Stimulated activated CD4-positive, alpha-beta T cell treated with anti-CD3 and anti-CD28 coated beads, Interleukin-4, amount 100 ng/mL, for 1 hour (primary cell): ENCODE data around the gene GPC5.
A peak's percentile ranks its signal among the peaks of the same experiment; 100 is the strongest.

Source experiments
- DNase-seq: peaks from one replicate; pipeline ENCODE4 v3.0.0-alpha.2; 2020

The GPC5 gene

DNA sequence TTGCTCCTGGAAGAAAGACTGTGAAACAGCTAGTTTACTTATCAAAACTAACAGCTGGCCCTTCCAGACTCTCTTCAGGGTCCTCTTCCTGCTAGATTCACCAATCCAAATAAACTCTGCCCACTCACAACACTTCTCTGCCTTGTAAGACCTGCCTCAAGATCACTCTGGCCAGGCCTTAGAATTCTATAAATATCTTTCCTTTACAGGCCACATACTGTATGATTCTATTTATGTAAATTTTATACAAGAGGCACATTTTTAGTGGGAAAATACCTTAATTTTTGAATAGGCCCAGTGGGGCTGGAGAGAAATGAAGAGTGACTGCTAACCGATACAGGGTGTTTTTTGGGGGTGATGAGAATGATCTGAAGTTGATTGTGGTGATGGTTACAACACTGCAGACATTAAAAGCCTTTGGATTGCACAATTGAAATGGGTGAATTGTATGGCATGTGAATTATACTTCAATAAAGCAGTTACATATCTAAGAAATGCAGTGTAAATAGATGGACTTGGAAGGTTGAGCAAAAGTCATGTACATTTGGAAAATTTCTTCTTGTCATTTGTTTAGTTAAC, 141.8 kb downstream of the GPC5 start:
- DNase-seq = no peak

DNA sequence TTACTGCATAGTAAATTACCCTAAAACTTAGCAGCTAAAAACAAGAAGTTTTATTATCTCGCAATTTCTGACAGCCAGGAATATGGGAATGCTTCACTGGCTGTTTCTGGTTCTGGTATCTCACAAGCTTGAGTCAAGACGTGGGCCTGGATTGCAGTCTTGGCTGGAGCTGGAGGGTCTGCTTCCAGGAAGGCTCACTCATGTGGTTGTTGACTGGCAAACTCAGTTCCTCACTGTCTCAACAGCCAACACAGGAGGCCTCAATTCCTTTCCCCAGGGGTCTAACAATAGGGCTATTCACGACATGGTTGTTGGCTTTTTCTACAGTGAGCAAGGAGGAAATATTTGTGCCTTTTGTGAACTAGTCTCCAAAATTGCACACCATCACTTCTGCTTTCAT, 146.3 kb downstream of the GPC5 start:
- DNase-seq = no peak

GRCh38 chr13:91546900-91547299, 148.5 kb downstream of the GPC5 start:
- no peak for DNase-seq

DNA sequence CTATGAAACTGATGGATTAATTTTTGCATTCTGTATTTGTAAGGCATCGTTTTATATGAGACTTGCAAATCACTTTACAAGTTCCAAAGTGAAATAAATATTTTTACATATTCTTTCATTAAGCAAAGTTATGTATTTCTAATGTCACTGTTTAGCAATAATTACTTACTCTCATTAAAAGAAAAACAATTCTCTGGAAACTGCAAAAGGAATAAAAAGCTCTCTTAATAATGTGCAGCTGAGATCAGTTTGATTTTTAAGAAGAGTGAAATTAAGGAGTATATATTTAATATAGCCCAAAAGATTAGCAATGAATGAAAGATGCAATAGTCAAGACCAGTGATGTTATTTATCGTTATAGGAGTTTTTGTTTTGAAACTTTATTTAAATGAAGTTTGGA, 155.2 kb downstream of the GPC5 start:
- no peak for DNase-seq

GRCh38 chr13:91554101-91554500, 155.7 kb downstream of the GPC5 start:
- no peak for DNase-seq

- DNase-seq = no peak
Observed at GRCh38 chr13:91557328-91558090, 159.1 kb downstream of the GPC5 start.

- DNase-seq = no peak
Observed at GRCh38 chr13:91563799-91564198, 165.4 kb downstream of the GPC5 start.

- no peak for DNase-seq
Observed at GRCh38 chr13:91564396-91564795, 166.0 kb downstream of the GPC5 start.

DNA sequence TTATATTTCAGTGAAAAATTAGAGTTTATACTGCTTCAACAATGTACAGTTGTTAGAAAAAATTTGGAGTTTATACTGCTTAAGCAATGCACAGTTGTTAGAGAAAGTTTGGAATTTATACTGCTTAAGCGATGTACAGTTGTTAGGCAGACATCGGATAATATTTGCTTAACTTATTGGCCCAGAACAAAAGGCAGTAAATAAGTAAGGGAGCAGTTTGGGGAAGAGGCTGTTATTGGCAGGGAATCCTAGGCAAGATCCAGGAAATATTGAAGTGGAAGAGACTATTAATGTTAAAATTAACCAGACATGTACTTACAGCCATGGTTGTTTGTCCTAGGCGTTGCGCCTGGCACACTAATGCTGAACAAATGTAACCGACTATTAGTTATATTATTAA, 166.9 kb downstream of the GPC5 start:
- no peak for DNase-seq

- no peak for DNase-seq
Observed at GRCh38 chr13:91567485-91568207, 169.2 kb downstream of the GPC5 start.

DNA sequence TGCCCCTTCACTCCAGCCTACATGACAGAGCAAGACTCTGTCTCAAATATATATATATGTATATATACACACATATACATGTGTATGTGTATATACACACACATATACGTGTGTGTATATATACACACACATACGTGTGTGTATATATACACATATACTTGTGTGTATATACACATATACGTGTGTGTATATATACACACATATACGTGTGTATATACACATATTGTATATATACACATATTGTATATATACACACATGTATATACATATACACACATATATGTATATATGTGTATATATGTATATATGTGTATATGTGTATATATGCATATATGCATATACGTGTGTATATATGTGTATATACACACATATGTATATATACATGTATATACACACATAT, 173.3 kb downstream of the GPC5 start:
- no peak for DNase-seq

- DNase-seq = no peak
Observed at GRCh38 chr13:91572439-91572838, 174.0 kb downstream of the GPC5 start.

DNA sequence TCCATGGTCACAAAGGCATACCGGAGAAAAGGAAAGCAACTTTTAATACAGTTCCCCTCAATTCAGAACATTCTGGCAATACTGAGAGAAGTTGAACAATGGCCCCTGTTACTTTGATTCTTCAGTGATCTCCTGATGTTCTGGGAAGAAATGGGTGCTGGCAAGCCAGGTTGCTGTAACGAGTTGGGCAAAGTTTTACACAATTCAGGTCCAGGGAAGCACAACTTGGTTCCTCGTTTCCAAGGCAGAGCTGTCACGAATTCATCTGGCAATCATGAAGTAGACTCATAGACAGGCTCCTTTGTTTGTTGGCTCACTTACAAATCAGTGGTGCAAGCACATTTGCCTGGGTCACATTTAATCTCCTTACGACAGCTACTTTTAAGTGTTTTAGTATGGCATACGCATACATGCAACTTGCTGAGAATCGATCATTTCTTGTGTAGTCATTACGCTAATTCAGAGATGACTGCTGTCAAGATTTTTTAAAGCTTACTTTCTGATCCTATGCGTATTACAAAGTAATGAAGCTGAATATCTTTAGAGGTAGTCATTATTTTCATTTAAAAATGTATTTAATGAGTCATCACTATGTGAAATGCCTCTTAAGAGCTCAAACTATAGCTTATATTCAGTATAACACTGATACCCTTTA, 174.7 kb downstream of the GPC5 start:
- DNase-seq = no peak

GRCh38 chr13:91574766-91575165, 176.3 kb downstream of the GPC5 start:
- no peak for DNase-seq

DNA sequence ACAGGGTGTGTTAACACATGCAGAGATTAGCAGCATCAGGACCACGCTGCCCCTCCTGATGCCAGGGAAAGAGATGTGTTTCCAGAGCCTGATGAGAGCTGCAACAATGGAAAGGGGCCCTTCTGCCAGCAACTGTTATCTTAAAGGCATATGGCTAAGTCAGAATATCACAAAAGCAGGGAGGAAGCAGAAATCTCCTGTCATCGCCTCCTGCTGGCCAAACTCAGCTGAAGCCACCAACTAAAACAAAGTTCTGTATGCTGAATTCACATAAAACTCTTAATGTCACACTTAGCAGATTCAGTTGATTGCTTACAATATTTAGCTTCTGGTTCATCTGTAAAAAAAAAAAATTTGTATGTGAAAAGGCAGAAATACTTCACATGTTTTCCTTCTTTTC, 178.2 kb downstream of the GPC5 start:
- peak; percentile 1 for DNase-seq

DNA sequence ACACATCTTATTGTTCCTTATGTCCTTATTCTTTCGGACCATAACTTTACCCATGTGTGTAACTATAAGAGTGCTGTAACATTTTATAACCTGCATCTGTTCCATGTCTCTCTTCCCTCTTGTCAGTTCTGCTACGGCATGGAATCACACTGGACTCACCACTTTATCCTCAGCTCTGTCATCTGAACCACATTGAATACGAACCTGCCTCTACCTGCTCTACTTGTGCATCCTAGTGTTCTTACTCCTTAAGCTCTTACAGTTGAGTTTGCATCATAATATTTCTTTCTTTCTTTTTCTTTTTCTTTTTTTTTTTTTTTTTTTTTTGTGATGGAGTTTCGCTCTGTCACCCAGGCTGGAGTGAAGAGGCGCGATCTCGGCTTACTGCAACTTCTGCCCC, 180.9 kb downstream of the GPC5 start:
- DNase-seq = no peak

- no peak for DNase-seq
Observed at GRCh38 chr13:91580749-91581148, 182.3 kb downstream of the GPC5 start.

DNA sequence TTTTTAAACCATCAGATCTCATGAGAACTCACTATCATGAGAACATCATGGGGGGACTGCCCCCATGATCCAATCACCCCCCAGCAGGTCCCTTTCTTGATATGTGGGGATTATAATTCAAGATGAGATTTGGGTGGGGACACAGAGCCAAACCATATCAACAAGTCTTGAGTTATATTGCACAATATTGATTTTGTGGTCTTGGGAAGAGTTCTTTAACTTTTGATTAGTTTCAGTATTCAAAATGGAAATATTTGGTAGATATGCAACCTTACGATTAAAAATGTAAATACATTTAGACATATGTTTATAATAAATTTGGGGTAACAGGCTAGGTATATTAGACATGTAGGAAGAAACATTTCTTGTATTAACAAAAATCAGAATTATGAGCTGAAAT, 188.2 kb downstream of the GPC5 start:
- no peak for DNase-seq

DNA sequence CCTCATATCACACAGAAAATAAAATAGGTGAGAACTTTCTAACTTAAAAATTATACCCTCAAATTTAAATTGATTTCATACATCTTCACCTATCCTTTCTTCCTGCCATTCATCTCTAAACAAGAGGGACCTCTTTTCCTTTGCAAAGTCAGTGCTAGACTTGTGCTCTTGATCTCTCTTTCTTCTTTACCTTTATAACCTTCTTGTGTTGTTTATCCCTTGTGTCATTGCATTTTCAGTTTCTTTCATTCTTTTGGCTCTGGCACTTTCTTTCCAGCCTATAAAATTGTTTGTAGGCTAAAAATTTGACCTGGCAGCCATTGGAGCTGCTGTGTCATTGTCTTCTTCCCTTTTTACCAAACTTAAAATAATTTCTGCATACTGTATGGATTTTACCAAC, 190.1 kb downstream of the GPC5 start:
- DNase-seq = no peak

- DNase-seq = no peak
Observed at GRCh38 chr13:91592056-91593014, 193.9 kb downstream of the GPC5 start.

DNA sequence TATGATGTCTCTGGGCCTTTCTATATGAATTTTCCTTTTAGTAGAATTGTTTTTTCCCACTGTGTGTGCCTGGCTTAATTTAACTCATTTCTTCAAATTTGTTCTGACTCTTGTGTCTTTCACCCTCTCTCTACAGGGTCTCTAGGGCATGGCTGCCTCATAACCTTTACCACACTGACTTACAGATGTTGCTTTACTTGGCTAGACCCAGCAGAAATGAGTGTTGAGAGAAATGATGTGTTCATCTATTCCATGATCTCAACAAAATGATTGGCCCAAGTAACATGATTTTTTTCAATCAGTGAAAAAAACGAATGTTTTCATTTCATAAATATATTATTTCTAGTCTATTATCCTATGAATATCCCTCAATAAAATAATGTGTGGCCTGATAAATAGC, 195.0 kb downstream of the GPC5 start:
- DNase-seq = no peak

GRCh38 chr13:91594061-91594460, 195.6 kb downstream of the GPC5 start:
- no peak for DNase-seq

DNA sequence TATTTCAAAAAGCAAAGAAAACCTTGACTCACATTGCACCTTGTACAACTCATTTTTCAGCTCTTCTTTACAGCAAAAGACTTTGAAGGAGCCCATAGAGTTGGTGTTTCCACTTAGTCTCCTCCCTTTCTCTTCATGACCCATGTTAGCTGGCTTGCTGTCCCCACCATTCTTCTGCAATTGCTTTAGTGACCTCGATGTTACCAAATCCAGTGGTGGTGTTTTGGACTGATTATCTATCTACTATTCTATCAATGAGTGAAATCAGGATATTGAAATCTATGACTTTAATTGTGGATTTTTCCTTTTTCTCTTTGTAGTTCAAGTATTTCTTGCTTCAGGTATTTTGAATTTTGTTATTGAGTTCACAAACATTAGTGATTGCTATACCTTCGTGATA, 197.3 kb downstream of the GPC5 start:
- no peak for DNase-seq
